GM19193 (cell line): ENCODE data around the gene REEP1.

Experiments used
- POLR2A ChIP-seq: IDR thresholded peaks from 4 replicates; pipeline ENCODE4 v1.6.1; 2011; ENCODE audit not compliant: insufficient read depth, insufficient read length; ENCODE audit errors: extremely low read depth

REEP1 gene

DNA sequence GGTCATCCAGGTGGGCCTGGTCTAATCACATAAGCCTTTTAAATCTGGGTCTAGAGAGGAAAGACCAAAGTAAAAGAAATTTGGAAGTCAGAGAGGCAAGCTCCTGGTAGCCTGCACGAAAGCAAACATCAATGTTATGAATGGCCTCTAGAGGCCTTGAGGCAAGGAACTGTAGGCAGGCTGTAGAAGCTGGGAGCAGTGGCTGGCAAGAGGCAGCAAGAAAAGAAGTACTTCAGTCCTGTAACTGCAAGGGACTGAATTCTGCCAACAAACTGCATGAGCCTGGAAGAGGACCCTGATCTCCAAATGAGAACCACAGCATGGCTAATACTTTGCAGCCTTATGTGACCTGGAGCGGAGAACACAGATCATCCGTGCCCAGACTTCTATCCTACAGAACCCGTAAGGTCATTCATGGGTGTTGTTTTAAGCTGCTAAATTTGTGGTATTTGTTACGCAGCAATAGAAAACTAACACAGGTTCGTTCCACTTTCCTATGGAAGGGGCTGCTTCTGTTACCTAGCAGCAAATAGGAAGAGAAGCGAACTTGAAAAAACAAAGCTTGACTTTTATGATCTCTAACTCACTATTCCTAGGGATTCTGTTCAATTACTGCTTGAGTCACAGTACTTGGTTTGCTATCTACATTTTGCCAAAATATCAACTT is 143.4 kb downstream of the REEP1 start:
- TF ChIP-seq POLR2A, result no peak

DNA sequence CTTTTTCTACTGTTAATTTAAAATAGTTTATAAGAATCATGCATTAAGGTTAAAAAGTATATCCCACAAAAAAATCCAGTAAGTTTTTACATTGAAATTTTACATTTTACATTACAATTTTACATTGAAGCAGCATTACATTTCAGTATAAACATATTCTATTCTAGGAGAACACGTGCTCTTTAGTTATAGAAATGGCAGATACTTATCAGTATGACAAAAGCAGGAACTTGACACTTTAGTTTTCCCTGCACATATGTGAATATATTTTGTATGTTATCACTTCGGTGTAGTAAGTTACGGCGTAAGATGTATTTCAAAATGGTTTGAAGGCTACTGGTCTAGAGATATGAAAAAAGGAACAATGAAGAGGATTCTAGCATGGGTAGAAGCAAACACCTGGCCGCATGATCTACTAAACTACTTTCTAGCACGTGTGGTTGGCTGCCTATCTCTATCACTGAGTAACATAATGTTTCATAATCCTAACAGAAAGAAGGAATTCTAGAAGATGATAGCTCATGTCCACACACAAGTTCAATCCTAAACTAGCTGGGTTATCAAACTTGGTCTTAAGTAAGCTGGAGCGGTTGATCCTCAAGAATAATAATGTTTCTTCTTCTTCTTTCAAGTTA is 147.5 kb downstream of the REEP1 start:
- no peak for TF ChIP-seq POLR2A

DNA sequence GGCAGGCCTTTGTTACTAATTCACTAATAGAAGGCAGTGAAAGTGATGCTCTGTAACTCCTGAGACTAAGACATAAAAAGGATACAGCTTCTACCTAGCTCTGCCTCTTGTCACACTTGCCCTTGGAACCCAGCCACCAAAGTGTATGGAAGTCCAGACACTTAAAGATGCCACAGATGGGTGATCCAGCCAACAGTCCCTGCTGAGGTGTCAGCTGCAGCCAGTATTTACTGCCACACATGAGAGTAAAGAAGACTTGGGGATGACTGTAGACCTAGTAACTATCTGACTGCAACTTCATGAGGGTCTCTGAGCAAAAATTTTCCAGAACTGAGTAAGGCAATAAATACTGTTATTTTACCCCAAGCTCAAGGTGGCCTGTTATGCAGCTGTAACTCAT is 151.0 kb downstream of the REEP1 start:
- TF ChIP-seq POLR2A, result no peak

DNA sequence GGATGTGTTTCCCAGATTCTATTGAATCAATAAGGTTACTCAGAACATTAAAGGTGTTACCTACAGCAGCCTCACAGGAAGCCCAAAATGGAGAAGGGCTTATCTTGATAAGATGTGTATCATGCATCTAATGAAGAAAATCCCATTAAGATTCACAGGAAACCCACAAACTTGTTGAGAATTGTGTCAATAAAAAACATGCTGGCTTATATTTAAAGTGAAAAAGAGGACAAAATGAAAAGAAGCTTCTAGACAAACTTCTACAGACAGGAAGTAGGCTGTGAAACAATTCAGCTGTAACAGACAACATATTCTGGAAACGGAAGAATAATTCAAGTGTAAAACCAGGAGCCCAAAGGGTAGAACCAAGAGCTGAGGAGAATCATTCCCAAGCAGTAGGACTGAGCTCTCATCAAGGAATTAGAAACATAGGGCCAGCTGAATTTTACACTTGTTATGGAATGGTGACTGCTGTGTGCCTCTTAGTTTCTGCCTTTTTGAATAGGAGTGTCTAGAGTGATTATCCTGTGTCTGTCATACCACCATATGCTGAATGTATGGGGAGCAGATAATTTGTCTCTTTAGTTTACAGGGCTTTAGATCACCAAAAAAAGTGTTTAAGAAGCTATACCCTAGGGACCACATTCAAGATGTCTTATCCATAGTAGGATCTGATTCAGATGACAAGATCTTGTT is 151.8 kb downstream of the REEP1 start:
- TF ChIP-seq POLR2A, result no peak

DNA sequence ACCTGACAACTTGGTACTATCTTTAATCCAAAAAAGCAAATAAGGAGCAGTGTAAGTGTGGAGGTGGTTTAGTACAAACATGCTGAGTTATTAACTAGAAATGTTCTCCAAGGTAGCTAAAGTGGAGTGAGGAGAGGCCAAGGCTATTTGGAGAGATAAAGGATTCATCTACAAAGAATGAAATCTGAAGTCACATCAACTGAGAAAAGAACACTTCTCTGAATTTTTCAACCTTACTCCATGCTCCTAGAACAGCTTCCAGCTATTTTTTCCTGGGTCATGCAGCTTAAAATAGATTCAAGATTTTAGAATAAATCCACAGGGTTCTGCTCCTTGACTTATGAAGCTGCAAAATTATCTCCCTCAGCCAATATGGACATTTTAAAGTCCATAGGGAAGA is 160.8 kb downstream of the REEP1 start:
- TF ChIP-seq POLR2A, result no peak

DNA sequence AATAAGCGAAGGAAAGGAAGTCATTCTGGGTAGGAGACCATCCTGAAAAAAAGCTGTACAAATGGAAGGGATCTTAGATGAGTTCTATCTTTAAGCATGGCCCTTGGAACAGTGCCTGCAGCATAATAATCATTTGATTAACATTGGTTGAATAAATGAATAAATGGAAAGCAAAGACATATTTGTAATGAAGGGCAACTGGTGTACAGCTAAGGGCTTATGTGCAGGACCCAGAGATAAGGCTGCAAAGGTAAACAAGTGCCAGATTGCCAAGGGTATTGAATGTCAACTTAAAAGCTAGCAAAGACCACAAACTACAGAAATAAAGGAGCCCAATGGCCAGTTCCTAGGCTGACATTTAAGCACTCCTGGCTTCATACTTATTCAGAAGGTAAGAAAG is 161.6 kb downstream of the REEP1 start:
- no peak for TF ChIP-seq POLR2A

DNA sequence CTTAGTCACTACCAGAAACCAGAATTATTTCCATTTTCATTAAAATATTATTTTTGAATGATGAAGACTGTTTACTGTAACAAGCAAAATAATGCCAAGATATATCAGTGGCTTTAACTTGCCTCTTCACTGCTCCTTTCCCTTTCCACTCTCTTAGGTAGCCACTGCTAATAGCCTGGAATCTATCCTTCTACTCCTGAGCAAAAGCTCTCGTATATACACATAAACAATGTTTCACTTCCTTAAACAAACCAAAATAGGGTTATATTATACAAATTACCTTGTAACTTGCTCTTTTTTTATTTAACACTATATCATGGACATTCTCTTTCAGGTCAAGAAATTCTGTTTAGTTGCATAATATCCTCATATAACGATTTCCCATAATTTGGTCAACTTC is 163.0 kb downstream of the REEP1 start:
- TF ChIP-seq POLR2A, result no peak

DNA sequence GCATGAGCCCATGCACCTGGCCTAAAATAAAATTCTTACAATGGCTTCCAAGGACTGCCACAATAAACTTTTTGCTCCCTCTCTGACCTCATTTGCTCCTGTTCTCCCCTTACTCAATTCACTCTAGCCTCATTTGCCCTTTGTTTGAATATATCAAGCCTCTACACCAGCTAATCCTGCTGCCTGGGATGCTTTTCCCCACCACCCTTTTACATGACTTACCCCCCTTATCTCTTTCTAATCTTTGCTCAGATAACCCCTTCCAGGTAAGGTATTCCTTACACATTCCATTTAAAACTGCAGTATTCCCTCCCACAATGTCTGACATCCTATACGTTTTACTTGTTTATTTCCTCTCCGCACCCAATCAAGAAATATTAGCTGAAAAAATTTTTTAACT is 164.8 kb downstream of the REEP1 start:
- TF ChIP-seq POLR2A, result no peak

DNA sequence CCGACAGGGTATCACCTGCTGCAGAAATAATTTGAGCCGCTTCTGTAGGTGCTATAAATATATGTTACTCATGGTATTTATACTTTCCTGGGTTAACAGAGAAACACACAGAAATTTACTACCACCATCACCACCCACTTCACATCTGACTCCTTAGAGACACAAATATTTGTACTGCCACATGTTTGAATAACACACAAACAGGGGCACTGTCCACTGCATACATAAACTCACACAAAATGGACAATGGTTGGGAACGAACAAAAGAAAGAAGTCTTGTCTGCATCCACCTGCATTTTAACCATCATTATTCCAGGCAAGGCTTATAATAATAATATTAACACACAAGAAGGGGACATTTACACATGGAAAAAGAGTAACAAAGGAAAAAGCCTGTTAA is 166.1 kb downstream of the REEP1 start:
- TF ChIP-seq POLR2A, result no peak

DNA sequence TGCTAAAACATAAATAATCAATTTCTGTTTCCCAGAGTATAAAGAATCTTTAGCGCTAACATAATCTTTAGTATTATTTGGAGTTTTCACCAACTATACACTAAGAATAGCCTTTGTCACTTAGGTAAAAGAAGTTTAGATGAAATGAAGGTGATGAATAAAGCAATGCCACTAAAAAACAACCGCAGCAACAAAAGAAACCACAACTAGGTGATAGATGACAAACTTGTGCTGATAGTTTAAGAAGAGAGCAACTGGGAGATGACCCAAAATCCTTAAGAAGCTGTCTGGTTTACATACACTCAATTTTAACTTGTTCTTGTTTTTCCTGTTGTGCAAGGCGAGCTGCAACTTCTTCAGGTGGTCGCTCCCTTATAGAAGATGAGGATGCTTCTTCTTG is 167.0 kb downstream of the REEP1 start:
- no peak for TF ChIP-seq POLR2A
